NCI-H2227 treated with DMSO at 0.1 percent for 48 hours (cell line): ENCODE results near the gene PPP1R16B.
"Not testable (repeated sequence)": the region's sequence is repeated elsewhere in the genome, so short reads cannot be mapped to it uniquely, and the experiment has no call there.

ENCODE experiments used
- DNase-seq: peaks from one replicate; lab custom pipeline; 2025; lab: John Stamatoyannopoulos, UW

The PPP1R16B gene

GRCh38 chr20:38853759-38854158, 48.3 kb downstream of the PPP1R16B start:
- no peak for DNase-seq

- DNase-seq = no peak
These were observed 49.2 kb downstream of the PPP1R16B start for GRCh38 chr20:38854654-38855066.

- DNase-seq = no peak
These were observed 49.9 kb downstream of the PPP1R16B start for GRCh38 chr20:38855356-38855755.

- no peak for DNase-seq
These were observed 51.1 kb downstream of the PPP1R16B start for GRCh38 chr20:38856570-38856969.

- no peak for DNase-seq
These were observed 52.2 kb downstream of the PPP1R16B start for GRCh38 chr20:38857703-38858102.

- DNase-seq = no peak
These were observed 53.7 kb downstream of the PPP1R16B start for GRCh38 chr20:38859070-38859690.

GRCh38 chr20:38859857-38860256, 54.4 kb downstream of the PPP1R16B start:
- not testable (repeated sequence) for DNase-seq

GRCh38 chr20:38861071-38861401, 55.5 kb downstream of the PPP1R16B start:
- DNase-seq = no peak

- no peak for DNase-seq
These were observed 56.7 kb downstream of the PPP1R16B start for GRCh38 chr20:38862226-38862625.

- DNase-seq = no peak
These were observed 57.7 kb downstream of the PPP1R16B start for GRCh38 chr20:38863024-38863851.

GRCh38 chr20:38864662-38865061, 59.2 kb downstream of the PPP1R16B start:
- peak; percentile 48 for DNase-seq

GRCh38 chr20:38866265-38867061, 61.0 kb downstream of the PPP1R16B start:
- DNase-seq = no peak

GRCh38 chr20:38867062-38867359, 61.5 kb downstream of the PPP1R16B start:
- DNase-seq = no peak

- DNase-seq = no peak
These were observed 65.4 kb downstream of the PPP1R16B start for GRCh38 chr20:38870733-38871559.

- no peak for DNase-seq
These were observed 66.1 kb downstream of the PPP1R16B start for GRCh38 chr20:38871560-38871953.

- DNase-seq = no peak
These were observed 66.5 kb downstream of the PPP1R16B start for GRCh38 chr20:38872036-38872435.

GRCh38 chr20:38872491-38873049, 67.1 kb downstream of the PPP1R16B start:
- no peak for DNase-seq

- no peak for DNase-seq
These were observed 67.6 kb downstream of the PPP1R16B start for GRCh38 chr20:38873050-38873581.

GRCh38 chr20:38874460-38875174, 69.1 kb downstream of the PPP1R16B start:
- DNase-seq = no peak

GRCh38 chr20:38875175-38875993, 69.9 kb downstream of the PPP1R16B start:
- DNase-seq = no peak
